Germinal center (tissue), 1 donor: ENCODE results near the gene GUCD1.

ENCODE experiments used
- DNase-seq: peaks from one replicate; pipeline ENCODE4 v3.0.0; 2012; ENCODE audit warnings: mixed read lengths, low spot score

The GUCD1 gene

DNA sequence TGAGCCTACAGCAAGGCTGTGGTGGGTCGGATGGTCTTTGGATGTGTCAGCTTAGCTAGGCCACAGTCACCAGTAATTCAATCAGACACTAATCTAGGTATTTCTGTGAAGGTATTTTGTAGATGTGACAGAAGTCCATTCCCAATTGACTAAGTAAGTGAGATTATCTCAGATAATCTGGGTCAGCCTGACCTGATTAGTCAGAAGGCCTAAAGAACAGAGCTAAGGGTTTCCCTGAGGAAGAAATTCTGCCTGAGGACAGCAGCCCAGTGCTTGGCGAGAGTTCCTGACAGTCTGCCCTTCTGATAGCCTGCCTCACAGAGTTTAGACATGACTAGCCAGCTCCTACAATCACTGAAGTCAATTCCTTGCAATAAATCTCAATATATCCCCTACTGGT, 28.7 kb downstream of the GUCD1 start:
- no peak for DNase-seq

DNA sequence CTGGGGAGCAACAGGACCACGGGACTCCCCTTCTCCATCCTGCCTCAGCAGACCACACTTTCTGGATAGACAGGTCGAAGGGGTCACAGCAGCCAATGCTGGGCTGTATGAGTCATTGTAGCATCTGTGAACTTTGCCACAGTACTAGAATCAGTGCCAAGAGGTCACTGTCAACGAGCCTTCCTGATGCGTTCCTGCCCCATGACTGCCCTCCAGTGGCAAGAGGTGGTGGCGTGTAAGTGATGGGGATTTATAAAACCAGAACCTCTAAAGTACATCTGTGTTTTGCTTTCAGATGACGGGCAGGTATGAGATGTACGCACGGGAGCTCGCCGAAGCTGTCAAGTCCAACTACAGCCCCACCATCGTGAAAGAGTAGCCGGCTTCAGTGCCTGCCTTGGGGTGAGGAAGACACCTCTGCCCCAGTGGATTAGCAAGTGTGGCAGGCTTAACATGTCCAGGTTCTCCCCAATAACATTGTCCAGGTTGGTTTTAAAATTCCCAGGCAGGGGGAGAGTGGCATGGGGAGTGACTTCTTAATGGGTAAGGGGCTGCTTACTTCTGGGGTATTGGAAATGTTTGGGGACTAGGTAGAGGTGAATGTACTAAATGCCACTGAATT, 29.4 kb downstream of the GUCD1 start:
- DNase-seq: peak; percentile 88

DNA sequence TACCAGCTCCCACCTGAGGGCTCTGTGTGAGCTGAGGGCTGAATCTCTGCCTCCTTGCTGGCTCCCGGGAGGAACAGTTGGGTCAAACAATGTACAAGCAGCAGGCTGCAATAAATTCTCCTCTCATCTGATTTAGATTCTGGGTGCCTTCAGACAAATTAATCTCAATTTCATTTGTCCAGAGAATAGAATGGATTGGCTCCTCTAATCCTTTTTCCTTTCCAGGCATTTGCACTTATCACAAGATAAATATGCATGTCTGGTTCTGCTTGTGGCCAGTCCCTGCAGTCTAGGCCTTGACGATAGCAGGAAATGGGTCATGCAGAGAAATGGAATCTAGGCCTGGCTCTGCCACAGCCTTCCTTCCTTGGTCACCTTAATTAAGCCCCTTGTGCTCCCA, 31.1 kb downstream of the GUCD1 start:
- DNase-seq: no peak

DNA sequence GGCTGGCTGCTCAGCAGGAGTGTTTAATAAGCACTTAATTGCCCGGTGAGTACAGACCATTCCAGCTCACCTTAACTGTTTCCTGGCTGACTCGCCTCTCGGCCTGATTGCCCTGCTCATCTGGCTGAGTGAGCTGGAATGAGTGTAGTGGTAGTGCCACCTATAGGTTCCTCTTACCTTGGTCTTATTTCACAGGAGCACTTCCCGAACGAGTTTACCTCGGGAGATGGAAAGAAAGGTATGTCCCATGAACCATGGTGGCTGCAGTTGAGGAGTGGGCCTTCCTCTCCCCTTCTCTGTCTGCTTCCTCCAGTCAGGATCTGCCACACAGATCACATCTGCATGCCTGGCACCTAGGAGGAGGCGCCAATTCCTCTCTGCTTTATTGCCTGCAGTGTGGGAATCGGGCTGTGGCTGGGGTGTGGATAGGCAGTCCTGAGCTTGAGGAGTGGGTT, 33.1 kb downstream of the GUCD1 start:
- DNase-seq: peak; percentile 57

DNA sequence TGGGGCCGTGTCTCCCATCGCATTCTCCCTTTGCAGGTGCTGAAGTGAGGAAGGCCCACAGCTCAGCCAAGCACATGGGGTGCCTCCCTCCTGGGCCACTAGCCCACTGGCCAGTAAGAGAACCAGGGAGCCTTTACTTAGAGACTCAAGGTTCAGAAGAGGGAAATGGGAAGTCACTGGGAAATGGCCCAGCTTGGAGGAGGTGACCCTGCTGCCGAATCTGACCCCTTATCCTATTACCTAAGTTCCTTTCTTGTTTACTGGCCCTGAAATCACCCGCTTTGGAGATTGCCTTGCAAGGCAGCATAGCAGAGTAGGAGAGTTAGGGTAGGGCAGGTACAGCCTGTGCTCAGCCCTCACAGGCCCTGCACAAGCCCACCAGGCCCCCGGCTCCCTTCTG, 35.4 kb downstream of the GUCD1 start:
- DNase-seq: no peak

DNA sequence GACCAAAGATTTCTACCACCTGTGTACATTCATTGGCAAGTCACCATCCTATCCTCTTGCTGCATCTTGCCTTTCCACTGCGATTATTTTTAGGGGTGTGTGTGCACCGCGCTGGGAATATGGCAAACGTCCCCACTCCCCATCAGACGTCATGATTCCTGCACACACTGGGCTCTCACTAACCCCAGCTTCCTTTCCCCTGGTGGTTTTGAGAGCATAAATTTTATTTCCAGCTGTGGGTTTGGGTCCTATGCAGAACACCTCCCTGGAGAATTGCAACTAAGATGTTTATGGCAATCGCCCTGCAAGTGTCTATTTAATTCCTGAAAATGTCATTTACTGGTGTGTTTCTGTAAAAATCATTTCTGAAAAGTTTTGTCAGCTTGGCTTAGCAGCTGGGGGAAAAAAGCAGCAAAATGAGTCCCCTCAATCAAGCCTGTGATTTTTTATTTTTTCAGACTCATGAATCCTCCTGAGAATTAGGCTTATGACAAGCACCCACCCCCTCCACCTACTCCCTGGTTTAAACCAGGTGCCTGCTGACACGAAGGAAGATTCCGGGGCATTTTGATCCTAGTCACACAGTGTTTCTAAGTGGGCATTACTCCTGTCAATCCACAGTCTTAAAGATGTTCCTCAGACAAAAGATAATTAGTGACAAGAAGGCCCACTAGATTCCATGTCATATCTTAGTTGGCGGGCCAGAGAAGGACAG, 36.0 kb downstream of the GUCD1 start:
- DNase-seq: no peak

DNA sequence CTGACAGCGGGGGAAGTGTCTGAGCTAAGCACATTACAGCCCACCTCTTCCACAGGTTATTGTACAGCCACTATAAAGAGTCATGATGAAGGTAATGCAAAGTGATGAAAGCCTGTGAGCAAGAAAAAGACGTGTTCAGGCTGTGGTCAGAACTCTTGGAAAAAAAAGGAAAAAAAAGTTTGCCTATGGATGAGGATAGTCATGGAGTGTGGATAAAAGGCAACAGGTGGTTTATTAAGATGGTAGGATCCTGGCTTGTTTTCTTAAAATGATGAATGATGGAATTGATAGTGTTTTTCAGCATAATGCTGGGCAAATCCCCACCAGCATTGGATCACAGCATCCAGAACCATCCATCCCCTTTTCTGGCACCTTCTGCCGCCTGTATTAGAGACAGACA, 36.7 kb downstream of the GUCD1 start:
- DNase-seq: no peak

DNA sequence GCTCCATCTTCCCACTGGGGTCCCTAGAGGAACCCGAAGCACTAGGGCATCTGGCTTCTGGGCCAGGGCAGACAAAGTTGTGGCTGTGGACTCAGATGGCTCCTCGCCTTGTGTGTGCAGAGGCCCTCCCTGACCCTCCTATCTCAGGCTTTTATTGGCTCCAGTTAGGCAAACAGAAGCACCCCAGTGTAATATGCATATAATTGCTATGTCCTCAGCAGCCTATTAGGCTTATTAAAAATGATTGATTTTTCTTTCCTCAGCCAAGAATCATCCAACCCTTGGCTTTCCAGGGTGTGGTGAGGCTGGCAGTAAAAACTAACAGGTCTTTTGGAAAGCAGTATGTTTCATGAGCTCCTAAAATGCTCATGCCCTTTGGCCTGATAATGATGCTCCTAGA, 37.5 kb downstream of the GUCD1 start:
- DNase-seq: no peak

DNA sequence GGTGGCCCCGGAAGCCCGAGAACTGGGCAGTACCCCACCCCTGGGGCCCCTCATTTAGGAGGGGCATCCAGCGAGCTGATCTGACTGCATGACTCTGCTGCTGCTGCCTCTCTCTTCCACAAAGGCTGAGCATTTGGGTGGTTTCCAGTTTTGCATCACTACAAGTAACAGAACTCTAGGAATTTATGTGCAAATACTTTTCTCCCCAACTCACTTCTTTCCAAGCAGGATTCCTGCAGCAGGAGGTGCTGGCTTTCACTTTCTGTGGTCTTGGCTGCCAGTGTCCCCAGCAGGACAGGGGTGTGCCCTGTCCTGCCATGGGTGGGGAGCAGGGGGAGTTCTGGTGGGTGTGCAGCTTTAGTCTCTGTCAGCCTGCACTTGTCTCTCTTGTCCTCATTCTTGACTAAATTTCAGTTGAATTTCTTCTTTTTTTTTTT, 38.6 kb downstream of the GUCD1 start:
- DNase-seq: no peak

DNA sequence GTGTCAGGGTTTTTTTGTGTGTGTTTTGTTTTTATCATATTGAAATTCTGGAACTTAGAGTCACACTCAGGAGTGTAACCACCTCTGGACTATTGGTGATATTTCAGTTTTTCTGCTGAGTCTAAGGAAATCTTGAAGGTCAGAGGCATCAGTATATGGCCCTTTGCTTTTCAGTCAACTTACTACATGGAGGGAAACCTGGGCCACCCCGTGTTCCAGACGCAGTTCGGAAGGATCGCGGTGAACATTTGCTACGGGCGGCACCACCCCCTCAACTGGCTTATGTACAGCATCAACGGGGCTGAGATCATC, 40.0 kb downstream of the GUCD1 start:
- no peak for DNase-seq

DNA sequence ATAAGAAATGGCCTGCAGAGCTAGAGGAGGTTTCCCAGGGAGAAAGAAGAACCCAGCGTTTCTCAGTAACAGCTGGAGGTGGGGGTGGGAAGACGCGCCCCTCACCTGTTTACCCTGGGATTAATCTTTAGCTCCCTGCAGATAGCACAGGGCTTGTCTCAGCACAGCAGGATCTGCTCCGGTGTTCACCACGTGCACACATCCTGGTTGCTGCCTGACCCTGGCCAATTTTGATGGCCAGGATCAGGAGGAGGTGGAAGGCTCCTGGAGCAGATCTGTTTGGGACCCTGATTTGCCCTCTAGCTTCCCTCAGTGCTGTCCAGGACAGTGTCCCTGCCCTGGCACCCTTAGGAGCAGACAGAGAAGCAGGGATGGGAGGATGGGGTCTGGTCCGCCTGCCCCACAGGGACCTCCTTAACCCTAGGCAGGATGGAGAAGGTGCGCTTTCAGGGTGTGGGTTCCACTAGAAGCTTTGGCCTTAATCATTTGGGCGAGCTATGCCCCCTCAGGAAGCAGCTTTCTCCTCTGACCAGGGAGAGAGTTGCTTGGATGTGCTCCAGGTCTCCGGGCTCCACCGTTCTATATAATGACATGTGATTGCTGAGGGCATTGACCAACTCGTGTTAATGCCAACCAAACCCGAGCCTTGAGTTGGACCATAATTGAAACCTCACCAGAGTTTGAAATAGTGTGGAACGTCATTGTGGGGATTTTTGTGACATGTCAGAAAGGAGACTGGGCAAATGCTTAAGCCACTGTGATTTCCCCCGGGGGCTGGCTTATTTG, 40.5 kb downstream of the GUCD1 start:
- no peak for DNase-seq

DNA sequence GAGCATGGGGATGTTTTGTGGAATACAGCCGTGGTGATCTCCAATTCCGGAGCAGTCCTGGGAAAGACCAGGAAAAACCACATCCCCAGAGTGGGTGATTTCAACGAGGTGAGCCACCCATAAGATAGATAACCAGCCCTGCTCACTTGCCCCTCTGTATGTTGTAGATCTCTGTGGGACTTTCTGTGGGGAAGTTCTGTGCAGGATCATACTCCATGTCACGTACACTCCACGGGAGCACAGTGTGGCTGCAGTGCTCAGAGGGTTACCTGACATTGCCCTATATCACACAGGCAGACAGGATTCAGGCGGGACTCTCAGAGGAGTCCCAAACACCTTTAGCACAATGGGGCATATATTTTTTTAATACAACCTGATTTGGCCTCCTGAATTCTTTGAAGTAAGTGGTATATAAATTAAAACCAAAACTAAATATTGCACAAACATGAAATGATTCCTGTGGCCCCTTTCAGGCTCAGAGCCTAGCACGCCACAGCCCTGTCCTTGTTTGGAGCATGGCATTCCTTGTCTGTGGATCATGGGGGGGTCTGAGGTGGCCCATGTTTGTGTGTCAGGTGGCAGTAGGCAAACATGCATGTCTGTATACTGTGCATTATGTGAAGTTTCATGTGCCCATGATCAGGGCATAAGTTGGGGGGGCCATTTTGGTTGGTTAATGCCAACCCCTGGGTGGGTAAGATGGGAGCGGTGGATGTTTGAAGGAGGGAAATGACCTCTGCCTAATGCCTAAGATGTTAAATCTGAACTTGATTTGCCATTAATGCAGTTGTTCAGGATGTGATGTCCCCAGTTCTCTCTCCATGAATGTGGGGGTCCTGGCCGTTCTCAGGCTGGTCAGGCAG, 41.3 kb downstream of the GUCD1 start:
- no peak for DNase-seq

DNA sequence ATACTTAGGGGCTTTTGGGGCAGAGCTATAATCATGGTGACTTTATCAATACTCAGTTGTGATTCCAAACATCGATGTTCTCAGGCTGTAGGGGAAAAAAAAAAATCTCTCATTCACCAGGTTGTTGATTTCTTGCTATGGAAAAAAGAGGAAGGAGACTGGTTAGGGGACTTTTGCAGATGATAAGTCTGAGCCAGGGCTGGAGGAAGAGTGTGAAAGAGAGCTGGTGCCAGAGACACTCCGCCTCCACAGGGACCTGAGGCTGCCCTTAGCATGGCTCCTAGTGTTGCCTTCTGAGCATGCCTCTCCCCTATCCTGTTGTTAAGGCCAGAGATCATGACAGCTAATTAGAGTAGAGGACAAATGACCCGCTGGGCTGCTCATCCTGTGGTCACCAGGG, 42.9 kb downstream of the GUCD1 start:
- no peak for DNase-seq

DNA sequence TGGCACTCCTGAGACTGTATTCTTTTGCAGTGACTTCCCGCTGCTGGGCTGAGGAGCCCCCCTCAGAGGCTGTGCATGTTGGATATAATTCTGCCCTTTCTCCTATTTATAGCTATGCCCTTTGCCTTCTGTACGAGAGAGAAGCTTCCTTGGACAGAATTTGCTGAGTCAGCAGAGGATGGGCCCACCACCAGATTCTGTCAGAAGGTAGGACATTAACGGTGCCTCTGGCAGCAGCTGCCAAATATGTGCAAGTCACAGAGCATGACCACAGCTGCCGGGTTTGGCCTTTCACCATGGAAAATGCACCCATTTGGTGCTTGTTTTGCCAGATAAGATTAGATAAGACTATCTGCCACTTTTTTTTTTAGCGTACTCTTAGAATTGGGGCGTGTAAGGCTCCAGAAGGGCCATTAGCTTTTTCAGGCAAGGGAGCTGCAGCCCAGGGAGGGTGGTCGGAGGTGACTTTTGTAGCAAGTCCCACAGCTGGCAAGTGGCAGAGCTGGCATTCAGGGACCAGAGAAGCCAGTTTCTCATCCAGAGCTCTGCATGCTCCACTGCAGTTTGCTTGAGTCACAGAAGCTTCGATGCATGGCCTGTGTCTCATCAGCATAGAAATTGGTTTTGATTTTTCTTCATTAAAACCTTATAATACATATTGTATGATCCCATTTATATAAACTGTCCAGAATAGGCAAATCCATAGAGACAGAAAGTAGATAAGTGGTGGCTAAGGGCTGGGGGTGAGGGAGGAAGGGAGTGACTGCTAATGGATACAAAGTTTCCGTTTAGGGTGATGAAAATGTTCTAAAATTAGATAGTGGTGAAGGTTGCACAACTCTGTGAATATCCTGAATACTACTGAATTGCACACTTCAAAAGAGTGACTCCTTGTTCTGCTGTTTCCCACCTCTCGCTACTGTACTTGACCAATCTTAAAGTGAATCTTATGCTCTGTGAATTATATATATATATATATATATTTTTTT, 44.0 kb downstream of the GUCD1 start:
- DNase-seq: no peak

DNA sequence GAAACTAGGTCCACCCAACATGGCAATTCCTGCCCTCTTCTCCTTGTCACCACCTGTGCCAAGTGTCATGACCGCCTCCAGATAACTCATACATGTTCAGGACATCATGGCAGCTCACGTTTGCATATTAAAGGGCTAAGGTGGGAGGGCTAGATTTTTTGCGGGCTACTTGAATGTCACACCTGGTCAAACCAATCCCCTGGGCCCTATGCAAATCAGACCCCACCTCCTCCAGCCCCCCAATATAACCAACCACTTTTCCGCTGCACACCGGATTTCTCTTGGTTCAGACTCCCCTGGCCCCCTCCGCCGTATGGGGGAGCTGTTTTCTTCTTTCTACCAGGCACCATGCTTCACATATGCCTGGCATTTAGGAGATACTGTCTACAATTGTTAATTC, 47.2 kb downstream of the GUCD1 start:
- DNase-seq: peak; percentile 72

DNA sequence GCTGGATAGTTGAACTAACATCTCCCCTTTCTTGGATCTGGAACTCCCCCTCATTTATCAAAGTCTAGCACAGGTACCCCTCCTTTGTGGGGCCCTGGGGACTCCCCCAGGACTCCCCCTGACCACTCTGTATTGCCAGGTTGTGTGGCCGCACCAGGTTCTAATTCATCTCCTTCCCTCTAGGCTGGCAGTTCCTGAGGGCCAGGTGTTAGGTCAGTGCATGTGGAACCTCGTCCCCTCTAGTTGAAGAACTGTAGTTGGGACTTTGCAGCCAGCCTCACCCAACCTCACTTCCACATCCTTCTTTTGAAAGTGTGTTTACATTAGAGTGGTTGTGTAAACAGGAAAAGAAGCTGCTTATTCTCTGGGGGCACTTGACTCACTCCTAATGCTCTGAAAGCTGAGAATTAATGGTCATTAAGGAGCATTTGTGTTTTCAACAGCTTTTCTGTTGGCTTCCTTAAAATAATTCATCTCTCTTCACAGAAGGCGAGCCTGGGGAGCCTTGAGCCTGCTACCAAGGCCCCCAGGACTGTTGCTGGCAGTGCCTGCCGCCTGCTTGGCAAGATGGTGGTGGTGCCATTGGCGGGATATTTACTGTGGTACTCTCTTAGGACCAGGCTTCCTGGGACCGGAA, 48.0 kb downstream of the GUCD1 start:
- DNase-seq: peak; percentile 31

DNA sequence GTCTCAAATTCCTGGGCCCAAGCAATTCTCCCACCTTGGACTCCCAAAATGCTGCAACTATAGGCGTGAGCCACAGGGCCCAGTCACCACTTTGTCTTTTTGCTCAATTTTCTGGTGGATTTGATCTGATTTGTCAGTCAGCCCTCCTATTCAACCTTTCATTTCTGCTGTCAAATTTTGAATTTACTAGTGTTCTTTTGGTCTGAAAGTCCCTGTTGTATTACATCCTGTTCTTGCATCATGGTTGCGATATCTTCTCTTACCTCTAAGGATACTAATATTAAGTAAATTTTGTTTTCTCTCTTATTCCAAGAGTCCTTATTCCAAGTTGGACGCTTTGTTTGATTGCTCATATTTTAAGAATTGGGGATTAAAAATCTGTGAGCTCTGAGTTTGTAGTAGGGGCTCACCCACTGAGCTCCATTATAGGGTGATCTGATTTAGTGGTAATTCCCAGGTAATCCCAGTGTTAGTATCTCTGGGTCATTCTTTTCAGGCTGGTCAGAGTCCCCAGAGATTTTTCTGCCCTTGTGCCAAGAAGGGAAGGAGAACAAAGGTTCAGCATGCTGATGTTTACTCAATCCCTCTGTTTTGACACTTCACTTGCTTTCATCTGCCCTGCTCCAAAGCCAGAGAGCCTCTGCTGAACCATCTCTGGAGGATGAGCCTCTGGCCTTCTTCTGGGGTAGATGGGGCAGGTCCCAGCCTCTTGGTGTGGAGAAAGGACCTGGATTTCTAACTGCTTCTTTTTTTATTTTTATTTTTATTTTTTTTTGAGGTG, 49.8 kb downstream of the GUCD1 start:
- DNase-seq: no peak

DNA sequence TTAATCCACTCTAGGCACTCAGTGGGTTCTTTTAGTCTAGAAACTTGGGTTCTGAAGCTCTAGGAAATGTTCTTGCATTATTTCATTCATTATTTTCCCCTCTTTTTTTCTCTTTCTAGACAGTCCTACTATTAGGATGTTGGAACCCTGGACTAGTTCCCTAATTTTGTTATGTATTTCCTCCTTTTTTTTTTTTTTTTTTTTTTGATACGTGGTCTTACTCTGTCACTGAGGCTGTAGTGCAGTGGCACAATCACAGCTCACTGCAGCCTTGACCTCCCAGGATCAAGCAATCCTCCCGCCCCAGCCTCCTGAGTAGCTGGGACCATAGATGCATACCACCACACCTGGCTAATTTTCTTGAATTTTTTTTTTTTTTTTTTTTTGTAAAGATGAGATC, 50.4 kb downstream of the GUCD1 start:
- DNase-seq: no peak

DNA sequence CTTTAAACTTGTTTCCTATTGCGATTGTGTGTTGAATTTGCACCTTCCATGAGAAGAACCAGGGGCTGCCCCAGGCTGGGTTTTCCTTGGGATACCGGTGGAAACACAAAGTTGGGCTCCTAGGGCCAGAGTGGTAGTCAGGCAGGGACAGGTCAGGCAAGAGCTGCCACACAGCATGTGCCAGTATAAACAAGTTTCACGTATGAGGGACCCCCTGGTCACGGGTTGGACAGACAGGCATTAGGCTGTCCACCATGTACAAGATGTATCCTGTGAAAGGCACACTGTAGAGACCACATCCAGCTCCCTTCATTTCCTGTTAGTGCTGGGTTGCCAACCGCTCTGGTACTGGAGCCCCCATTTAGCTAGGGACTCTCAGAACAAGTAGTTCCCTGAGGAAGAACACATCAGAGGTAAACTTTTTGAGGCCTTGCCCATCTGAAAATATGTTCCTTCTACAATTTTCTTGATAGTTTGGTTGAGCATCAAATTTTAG, 51.0 kb downstream of the GUCD1 start:
- DNase-seq: no peak
